Glutamatergic neuron (in vitro differentiated cells): ENCODE results near the gene KDM1B. TPM values are rescaled to one million over a fixed set of nuclear protein-coding genes. Genes with fewer than 3 reads are reported as not detected.

Source experiments
- DNase-seq: peaks from one replicate; pipeline ENCODE4 v3.0.0; 2022
- H3K27ac Mint-ChIP-seq: one replicate; pipeline ENCODE4 v1.8.0; 2020; ENCODE audit warnings: mild to moderate bottlenecking, mixed read lengths, inconsistent platforms; ENCODE audit not compliant: unreplicated experiment
- H3K27me3 Mint-ChIP-seq: one replicate; pipeline ENCODE4 v1.8.0; 2020; ENCODE audit warnings: mild to moderate bottlenecking, moderate library complexity, mixed read lengths, inconsistent platforms; ENCODE audit not compliant: unreplicated experiment
- H3K36me3 Mint-ChIP-seq: one replicate; pipeline ENCODE4 v1.8.0; 2020; ENCODE audit warnings: mild to moderate bottlenecking, mixed read lengths, inconsistent platforms; ENCODE audit not compliant: unreplicated experiment
- H3K4me1 Mint-ChIP-seq: one replicate; pipeline ENCODE4 v1.8.0; 2020; ENCODE audit warnings: mild to moderate bottlenecking, low read depth, mixed read lengths, inconsistent platforms; ENCODE audit not compliant: unreplicated experiment
- H3K4me3 Mint-ChIP-seq: one replicate; pipeline ENCODE4 v1.8.0; 2020; ENCODE audit warnings: mild to moderate bottlenecking, mixed read lengths, inconsistent platforms; ENCODE audit not compliant: unreplicated experiment
- H3K9me3 Mint-ChIP-seq: one replicate; pipeline ENCODE4 v1.8.0; 2020; ENCODE audit warnings: mild to moderate bottlenecking, moderate library complexity, mixed read lengths, inconsistent platforms; ENCODE audit not compliant: unreplicated experiment
- CTCF ChIP-seq: fragments of 200-600 bp; sonication (generic); IDR thresholded peaks from one replicate; pipeline ENCODE4 v1.5.0; 2021; ENCODE audit not compliant: partially characterized antibody, unreplicated experiment
- total RNA-seq: library from RNA; stranded (reverse); fragmentation: NEBNext Ultra II Directional; extraction: Animal tissue kit (Norgen Biotek cat#: 25700); gene quantifications from one replicate; pipeline ENCODE4 v1.2.1, GENCODE V29; 2021; ENCODE audit not compliant: unreplicated experiment

Gene KDM1B
- total RNA-seq, 1 donor from 2014 or later, result 21.1 TPM

- Mint-ChIP-seq H3K4me1 (no peaks in the 10 kb centered on the region), H3K9me3 (peaks cover 1% of the 10 kb centered on the region), H3K27me3 (no peaks in the 10 kb centered on the region), H3K36me3 (peaks cover 19% of the 10 kb centered on the region), H3K4me3 (no peak overlapping the region), H3K27ac (no peak overlapping the region)
- DNase-seq, result no peak
- no peak for TF ChIP-seq CTCF
Observed at GRCh38 chr6:18178960-18179615, 23.9 kb downstream of the KDM1B start.

- H3K4me1 Mint-ChIP-seq, result no peaks in the 10 kb centered on the region
- H3K4me3 Mint-ChIP-seq, result no peak overlapping the region
- H3K9me3 Mint-ChIP-seq, result peaks cover 1% of the 10 kb centered on the region
- DNase-seq, result no peak
- no peak for TF ChIP-seq CTCF
- no peak overlapping the region for H3K27ac Mint-ChIP-seq
- peaks cover 12% of the 10 kb centered on the region for H3K36me3 Mint-ChIP-seq
- no peaks in the 10 kb centered on the region for H3K27me3 Mint-ChIP-seq
Observed at GRCh38 chr6:18179770-18180356, 24.6 kb downstream of the KDM1B start.

GRCh38 chr6:18182568-18182967 is 27.3 kb downstream of the KDM1B start:
- TF ChIP-seq CTCF, result no peak
- Mint-ChIP-seq H3K27me3 (no peaks in the 10 kb centered on the region), H3K9me3 (peaks cover 1% of the 10 kb centered on the region), H3K4me3 (no peak overlapping the region), H3K36me3 (no peaks in the 10 kb centered on the region), H3K27ac (no peak overlapping the region), H3K4me1 (no peaks in the 10 kb centered on the region)
- no peak for DNase-seq

- Mint-ChIP-seq H3K27ac (no peak overlapping the region), H3K36me3 (no peaks in the 10 kb centered on the region), H3K4me3 (no peak overlapping the region), H3K4me1 (no peaks in the 10 kb centered on the region), H3K9me3 (peaks cover 1% of the 10 kb centered on the region), H3K27me3 (no peaks in the 10 kb centered on the region)
- DNase-seq, result no peak
- no peak for TF ChIP-seq CTCF
Observed at GRCh38 chr6:18183766-18184165, 28.5 kb downstream of the KDM1B start.

GRCh38 chr6:18185624-18186023 is 30.4 kb downstream of the KDM1B start:
- Mint-ChIP-seq H3K9me3 (peaks cover 1% of the 10 kb centered on the region), H3K27me3 (no peaks in the 10 kb centered on the region), H3K36me3 (no peaks in the 10 kb centered on the region), H3K4me3 (no peak overlapping the region), H3K27ac (no peak overlapping the region), H3K4me1 (no peaks in the 10 kb centered on the region)
- TF ChIP-seq CTCF, result no peak
- no peak for DNase-seq
